Neuronal stem cell (in vitro differentiated cells): ENCODE data around the gene SLIT3.
"Not testable (repeated sequence)": the region's sequence is repeated elsewhere in the genome, so short reads cannot be mapped to it uniquely, and the experiment has no call there.

Experiments used
- DNase-seq: peaks from one replicate; pipeline ENCODE4 v3.0.0-alpha.2; 2013; ENCODE audit warnings: low spot score
- H2AFZ ChIP-seq: one replicate; pipeline ENCODE4 v1.6.1; 2013; ENCODE audit warnings: mild to moderate bottlenecking, low read length, inconsistent platforms
- H2AK5ac ChIP-seq: 2 replicates; pipeline ENCODE4 v1.6.1; 2013; ENCODE audit warnings: low read depth, mild to moderate bottlenecking, inconsistent platforms, low read length, moderate library complexity, mixed read lengths
- H2BK120ac ChIP-seq: 2 replicates; pipeline ENCODE4 v1.6.1; 2013; ENCODE audit warnings: low read depth, mild to moderate bottlenecking, inconsistent platforms, low read length, moderate library complexity, mixed read lengths
- H2BK12ac ChIP-seq: one replicate; pipeline ENCODE4 v1.6.1; 2013; ENCODE audit warnings: low read length, inconsistent platforms
- H2BK15ac ChIP-seq: 2 replicates; pipeline ENCODE4 v1.6.1; 2013; ENCODE audit warnings: mild to moderate bottlenecking, low read length, inconsistent platforms, mixed read lengths
- H2BK5ac ChIP-seq: one replicate; pipeline ENCODE4 v1.6.1; 2013; ENCODE audit warnings: inconsistent platforms, mild to moderate bottlenecking, low read length, moderate library complexity
- H3K14ac ChIP-seq: one replicate; pipeline ENCODE4 v1.6.1; 2013; ENCODE audit warnings: low read length, inconsistent platforms
- H3K18ac ChIP-seq: 2 replicates; pipeline ENCODE4 v1.6.1; 2013; ENCODE audit warnings: low read length, inconsistent platforms
- H3K23ac ChIP-seq: 2 replicates; pipeline ENCODE4 v1.6.1; 2013; ENCODE audit warnings: low read depth, mild to moderate bottlenecking, mixed read lengths, low read length, inconsistent platforms; ENCODE audit not compliant: poor library complexity
- H3K27ac ChIP-seq: replicated peaks from 3 replicates; pipeline ENCODE4 v1.5.1; 2013; ENCODE audit warnings: low read length, inconsistent platforms
- H3K27me3 ChIP-seq, 3 experiments: 2 replicates each; pipeline ENCODE4 v1.6.1; 2013; ENCODE audit warnings: low read length in 3 of 3, mild to moderate bottlenecking in 2 of 3, inconsistent platforms in 1 of 3, low read depth in 1 of 3, mixed read lengths in 1 of 3, moderate library complexity in 1 of 3; ENCODE audit not compliant: control insufficient read depth in 3 of 3, insufficient read depth in 3 of 3
- H3K36me3 ChIP-seq, 2 donors: replicated peaks in 1 of 2; 2 replicates each; pipeline ENCODE4 v1.6.1; 2013; ENCODE audit warnings: low read length in 2 of 2; ENCODE audit not compliant: control insufficient read depth in 2 of 2, insufficient read depth in 2 of 2
- H3K4ac ChIP-seq: 2 replicates; pipeline ENCODE4 v1.6.1; 2013; ENCODE audit warnings: inconsistent platforms, mild to moderate bottlenecking, low read length, moderate library complexity
- H3K4me1 ChIP-seq, 2 donors: 1 replicate in 1 of 2; 2 replicates in 1 of 2; pipeline ENCODE4 v1.6.1; 2013; ENCODE audit warnings: low read length in 2 of 2, low read depth in 1 of 2; ENCODE audit not compliant: control insufficient read depth in 2 of 2, insufficient read depth in 1 of 2
- H3K4me2 ChIP-seq: one replicate; pipeline ENCODE4 v1.6.1; 2013; ENCODE audit warnings: mild to moderate bottlenecking, low read length, inconsistent platforms; ENCODE audit not compliant: insufficient read depth, poor library complexity, severe bottlenecking
- H3K4me3 ChIP-seq, 2 donors: 2 replicates each; pipeline ENCODE4 v1.5.1; 2013; ENCODE audit warnings: low read length in 2 of 2, mild to moderate bottlenecking in 2 of 2, inconsistent platforms in 1 of 2, moderate library complexity in 1 of 2
- H3K79me1 ChIP-seq: one replicate; pipeline ENCODE4 v1.6.1; 2013; ENCODE audit warnings: low read depth, mild to moderate bottlenecking, inconsistent platforms, low read length, moderate library complexity
- H3K9ac ChIP-seq: one replicate; pipeline ENCODE4 v1.6.1; 2013; ENCODE audit warnings: mild to moderate bottlenecking, low read depth, low read length, inconsistent platforms; ENCODE audit not compliant: poor library complexity
- H3K9me3 ChIP-seq, 2 donors: replicated peaks in 1 of 2; 2 replicates each; pipeline versions ENCODE3 to v1.6.1; 2013; ENCODE audit warnings: low read length in 2 of 2, mild to moderate bottlenecking in 2 of 2, inconsistent platforms in 1 of 2, low read depth in 1 of 2, mixed read lengths in 1 of 2, moderate library complexity in 1 of 2; ENCODE audit not compliant: control insufficient read depth in 2 of 2, insufficient read depth in 1 of 2
- H4K8ac ChIP-seq: one replicate; pipeline ENCODE4 v1.6.1; 2013; ENCODE audit warnings: low read depth, mild to moderate bottlenecking, inconsistent platforms, low read length, moderate library complexity
- H4K91ac ChIP-seq: one replicate; pipeline ENCODE4 v1.6.1; 2013; ENCODE audit warnings: low read length, low read depth, mild to moderate bottlenecking, inconsistent platforms; ENCODE audit not compliant: poor library complexity
- WGBS, 2 donors: extraction: QIAGEN DNeasy Blood & Tissue Kit; methylation state at CpG; one replicate each; pipeline ENCODE4 v1.1.7; 2013; ENCODE audit warnings: missing lambda C conversion rate in 2 of 2, mixed read lengths in 1 of 2; ENCODE audit not compliant: insufficient read length in 2 of 2, insufficient replicate concordance in 1 of 2; ENCODE audit errors: extremely low coverage in 2 of 2; 5-methylcytosine and 5-hydroxymethylcytosine counted together

SLIT3 gene

DNA sequence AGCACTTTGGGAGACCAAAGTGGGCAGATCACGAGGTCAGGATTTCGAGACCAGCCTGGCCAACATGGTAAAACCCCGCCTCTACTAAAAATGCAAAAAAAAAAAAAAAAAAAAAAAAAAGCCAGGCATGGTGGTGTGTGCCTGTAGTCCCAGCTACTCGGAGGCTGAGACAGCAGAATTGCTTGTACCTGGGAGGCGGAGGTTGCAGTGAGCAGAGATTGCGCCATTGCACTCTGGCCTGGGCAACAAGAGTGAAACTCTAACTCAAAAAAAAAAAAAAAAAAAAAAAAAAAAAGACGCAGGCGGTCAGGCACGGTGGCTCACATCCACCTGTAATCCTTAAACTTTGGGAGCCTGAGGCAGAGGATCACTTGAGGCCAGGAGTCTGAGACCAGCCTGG lies 160.7 kb downstream of the SLIT3 start:
- not testable (repeated sequence) for H2AK5ac ChIP-seq, H2AFZ ChIP-seq, H2BK120ac ChIP-seq, H3K9me3 ChIP-seq, H2BK15ac ChIP-seq, H3K23ac ChIP-seq, H3K4me3 ChIP-seq, H3K27me3 ChIP-seq, H3K36me3 ChIP-seq, H4K8ac ChIP-seq, H3K79me1 ChIP-seq, H3K4me2 ChIP-seq, DNase-seq, H3K4ac ChIP-seq, H3K18ac ChIP-seq, H2BK12ac ChIP-seq, H3K27ac ChIP-seq, H4K91ac ChIP-seq, H3K9ac ChIP-seq, H2BK5ac ChIP-seq, H3K4me1 ChIP-seq, H3K14ac ChIP-seq
- no CpG with 5 or more reads among the region's 9 CpGs for WGBS, 2 donors

DNA sequence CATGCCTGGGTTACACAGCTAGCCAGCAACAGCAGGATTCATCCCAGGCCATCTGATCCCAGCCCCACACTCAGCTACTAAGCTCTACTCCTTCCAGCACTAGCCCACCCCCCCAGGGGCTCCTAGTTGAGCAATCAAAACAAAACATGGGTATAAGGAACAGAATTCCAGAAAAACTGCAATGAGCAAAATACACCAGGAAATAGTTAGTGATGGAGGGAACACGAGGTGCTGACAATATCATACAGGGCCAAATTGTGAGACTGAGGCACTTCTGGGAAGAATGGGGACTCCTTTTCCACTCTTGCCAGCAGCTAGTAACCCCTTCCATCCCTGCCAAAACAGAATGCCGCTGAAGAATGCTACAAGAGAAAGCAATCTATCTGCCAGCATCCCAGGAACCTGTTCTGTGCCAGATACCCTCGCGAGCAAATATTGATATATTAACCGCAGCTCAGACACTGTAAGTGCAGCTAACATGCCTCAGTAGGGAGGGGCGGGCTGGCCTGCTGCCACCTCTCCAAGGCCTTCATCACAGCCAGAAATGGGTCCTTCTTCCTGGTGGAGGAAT lies 161.4 kb downstream of the SLIT3 start:
- no peaks in the 10 kb centered on the region for H3K79me1 ChIP-seq
- no peak overlapping the region for H3K27ac ChIP-seq
- no peak overlapping the region for H2AK5ac ChIP-seq
- H4K8ac ChIP-seq, result no peak overlapping the region
- no peaks in the 10 kb centered on the region for H3K9me3 ChIP-seq
- no peak overlapping the region for H2BK120ac ChIP-seq
- H2BK15ac ChIP-seq, result no peak overlapping the region
- H3K14ac ChIP-seq, result no peak overlapping the region
- H4K91ac ChIP-seq, result no peak overlapping the region
- H3K4me2 ChIP-seq, result no peak overlapping the region
- no peak for DNase-seq
- WGBS, 2 donors, result no CpG with 5 or more reads among the region's 6 CpGs
- no peaks in the 10 kb centered on the region for H3K27me3 ChIP-seq
- no peak overlapping the region for H3K23ac ChIP-seq
- H3K18ac ChIP-seq, result no peak overlapping the region
- H3K4ac ChIP-seq, result no peak overlapping the region
- peaks cover 0 to 2% of the 10 kb centered on the region in 2 donors for H3K4me1 ChIP-seq
- H2BK5ac ChIP-seq, result no peak overlapping the region
- H3K4me3 ChIP-seq, result no peak overlapping the region
- H2BK12ac ChIP-seq, result no peak overlapping the region
- H2AFZ ChIP-seq, result no peak overlapping the region
- H3K36me3 ChIP-seq, result no peaks in the 10 kb centered on the region
- H3K9ac ChIP-seq, result no peak overlapping the region

DNA sequence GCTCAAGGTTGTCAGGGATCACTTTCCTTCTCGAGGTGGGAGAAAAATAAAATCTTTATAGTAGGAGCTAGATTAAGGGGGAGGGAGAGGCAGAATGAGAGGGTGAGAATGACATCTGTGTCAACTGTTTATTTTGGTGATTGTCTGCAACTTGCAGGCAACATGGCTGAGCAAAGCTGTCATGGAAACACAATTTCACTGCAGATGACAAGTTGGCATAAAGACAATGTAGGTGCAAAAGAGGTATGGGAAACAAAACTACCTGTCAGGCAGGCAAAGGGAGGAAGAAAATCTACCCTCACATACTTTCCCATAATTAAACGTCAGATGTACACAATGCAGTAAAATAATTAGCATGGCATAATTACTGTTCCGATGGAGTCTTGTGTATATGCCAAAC lies 167.4 kb downstream of the SLIT3 start:
- H2BK5ac ChIP-seq, result no peak overlapping the region
- H2BK12ac ChIP-seq, result no peak overlapping the region
- H3K9ac ChIP-seq, result no peak overlapping the region
- no peaks in the 10 kb centered on the region for H3K79me1 ChIP-seq
- no peaks in the 10 kb centered on the region for H3K36me3 ChIP-seq
- H3K4me2 ChIP-seq, result no peak overlapping the region
- H4K91ac ChIP-seq, result no peak overlapping the region
- no peak overlapping the region for H3K27ac ChIP-seq
- WGBS, 2 donors, result no CpG with 5 or more reads among the region's 3 CpGs
- peaks cover 0 to 2% of the 10 kb centered on the region in 2 donors for H3K4me1 ChIP-seq
- DNase-seq, result no peak
- H2BK120ac ChIP-seq, result no peak overlapping the region
- H2AK5ac ChIP-seq, result no peak overlapping the region
- no peak overlapping the region for H2BK15ac ChIP-seq
- no peaks in the 10 kb centered on the region for H3K9me3 ChIP-seq
- no peak overlapping the region for H4K8ac ChIP-seq
- no peak overlapping the region for H3K4ac ChIP-seq
- no peak overlapping the region for H3K4me3 ChIP-seq
- no peak overlapping the region for H2AFZ ChIP-seq
- H3K18ac ChIP-seq, result no peak overlapping the region
- no peaks in the 10 kb centered on the region for H3K27me3 ChIP-seq
- no peak overlapping the region for H3K14ac ChIP-seq
- no peak overlapping the region for H3K23ac ChIP-seq

DNA sequence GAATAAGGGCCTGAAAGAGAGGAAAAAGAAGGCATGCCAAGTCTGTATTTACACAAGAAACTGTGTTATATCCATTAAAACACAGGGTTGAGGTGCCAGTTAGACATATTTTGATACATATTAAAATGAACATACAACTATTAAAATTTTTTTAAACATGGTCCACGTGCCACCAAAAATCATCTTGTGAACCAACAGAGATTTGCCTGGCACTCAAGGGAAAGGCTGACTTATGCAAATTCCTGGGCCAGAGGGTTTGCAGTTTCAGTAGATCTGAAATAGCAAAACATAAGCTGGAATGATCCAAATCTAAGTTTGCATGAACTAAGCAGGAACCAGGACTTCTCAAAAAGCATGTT lies 168.7 kb downstream of the SLIT3 start:
- no peak overlapping the region for H3K4me2 ChIP-seq
- no peak overlapping the region for H3K4me3 ChIP-seq
- H2BK5ac ChIP-seq, result no peak overlapping the region
- H2AFZ ChIP-seq, result no peak overlapping the region
- H2AK5ac ChIP-seq, result no peak overlapping the region
- H3K18ac ChIP-seq, result no peak overlapping the region
- H2BK120ac ChIP-seq, result no peak overlapping the region
- no peaks in the 10 kb centered on the region for H3K79me1 ChIP-seq
- H3K23ac ChIP-seq, result no peak overlapping the region
- H3K27me3 ChIP-seq, result no peaks in the 10 kb centered on the region
- no peak overlapping the region for H2BK12ac ChIP-seq
- no peak overlapping the region for H3K27ac ChIP-seq
- H3K36me3 ChIP-seq, result no peaks in the 10 kb centered on the region
- no peak overlapping the region for H4K91ac ChIP-seq
- no peaks in the 10 kb centered on the region for H3K9me3 ChIP-seq
- H4K8ac ChIP-seq, result no peak overlapping the region
- peaks cover 3 to 4% of the 10 kb centered on the region in 2 donors for H3K4me1 ChIP-seq
- H2BK15ac ChIP-seq, result no peak overlapping the region
- H3K9ac ChIP-seq, result no peak overlapping the region
- DNase-seq, result no peak
- H3K4ac ChIP-seq, result no peak overlapping the region
- no CpG with 5 or more reads among the region's 1 CpG for whole genome bisulfite sequencing, 2 donors
- H3K14ac ChIP-seq, result no peak overlapping the region
